Activated CD4-positive, alpha-beta T cell treated with anti-CD3 and anti-CD28 coated beads for 1 hour (primary cell): Measurements from ENCODE around the gene MACO1.

Experiments used
- DNase-seq: peaks from one replicate; pipeline ENCODE4 v3.0.0-alpha.2; 2020

MACO1 gene

GRCh38 chr1:25544243-25544764 is 113.6 kb downstream of the MACO1 start:
- no peak for DNase-seq

DNA sequence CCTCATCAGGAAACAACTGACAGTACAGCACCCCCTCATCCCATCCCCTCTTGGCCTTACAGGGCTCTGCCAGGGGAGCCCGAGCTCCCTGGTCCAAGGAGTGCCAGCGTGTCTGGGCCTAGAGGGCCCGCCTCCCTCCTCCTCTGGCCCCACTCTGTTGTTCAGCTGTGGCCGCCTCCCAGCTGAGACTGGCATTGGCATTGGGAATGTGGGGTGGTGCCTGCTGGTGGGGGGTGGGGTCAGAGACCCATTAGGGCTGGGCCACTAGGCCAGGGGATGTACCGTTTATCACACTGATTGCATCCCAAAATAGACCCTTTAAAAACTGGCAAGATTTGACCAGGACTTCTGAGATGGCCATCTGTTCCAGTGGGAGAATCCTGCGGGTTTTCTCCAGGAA is 114.1 kb downstream of the MACO1 start:
- no peak for DNase-seq

DNA sequence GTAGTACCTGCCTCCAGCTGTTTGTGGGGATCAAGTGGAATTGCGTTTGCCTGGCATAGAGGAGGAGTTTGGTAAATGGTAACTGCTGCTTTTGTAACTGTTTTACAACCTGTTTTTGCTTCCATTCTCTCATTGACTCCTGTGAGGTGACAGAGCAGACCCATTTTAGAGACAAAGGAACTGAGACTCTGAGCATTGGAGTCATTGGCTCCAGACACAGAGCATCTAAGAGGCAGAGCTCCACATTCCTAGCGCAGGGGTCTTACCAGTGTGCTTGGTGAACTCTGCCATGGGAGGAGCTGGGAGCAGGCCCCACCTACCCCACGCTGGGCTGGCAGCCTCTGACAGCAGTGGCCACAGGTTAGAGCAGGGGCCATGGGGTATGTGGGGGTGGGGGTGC is 115.1 kb downstream of the MACO1 start:
- DNase-seq: no peak

DNA sequence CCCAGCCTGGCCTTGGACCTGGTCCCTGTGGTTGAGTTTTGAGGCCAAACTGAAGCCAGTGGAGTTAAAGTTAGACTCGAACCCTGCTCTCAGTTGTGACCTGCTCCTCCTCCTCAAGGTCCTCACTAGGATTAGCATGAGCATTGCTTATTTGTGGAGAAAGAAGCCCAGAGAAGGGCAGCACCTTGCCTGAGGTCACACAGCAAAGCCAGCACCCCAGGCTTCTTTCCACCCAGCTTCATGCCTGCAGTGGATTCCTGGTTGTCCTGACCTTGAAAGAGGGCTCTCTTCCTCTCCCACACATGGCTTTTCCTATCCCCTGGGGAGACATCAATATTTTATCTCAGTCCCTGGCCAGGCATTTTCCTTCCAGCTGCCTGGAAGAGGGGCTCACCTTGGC is 115.5 kb downstream of the MACO1 start:
- DNase-seq: no peak

GRCh38 chr1:25548601-25549000 is 117.9 kb downstream of the MACO1 start:
- DNase-seq: no peak

DNA sequence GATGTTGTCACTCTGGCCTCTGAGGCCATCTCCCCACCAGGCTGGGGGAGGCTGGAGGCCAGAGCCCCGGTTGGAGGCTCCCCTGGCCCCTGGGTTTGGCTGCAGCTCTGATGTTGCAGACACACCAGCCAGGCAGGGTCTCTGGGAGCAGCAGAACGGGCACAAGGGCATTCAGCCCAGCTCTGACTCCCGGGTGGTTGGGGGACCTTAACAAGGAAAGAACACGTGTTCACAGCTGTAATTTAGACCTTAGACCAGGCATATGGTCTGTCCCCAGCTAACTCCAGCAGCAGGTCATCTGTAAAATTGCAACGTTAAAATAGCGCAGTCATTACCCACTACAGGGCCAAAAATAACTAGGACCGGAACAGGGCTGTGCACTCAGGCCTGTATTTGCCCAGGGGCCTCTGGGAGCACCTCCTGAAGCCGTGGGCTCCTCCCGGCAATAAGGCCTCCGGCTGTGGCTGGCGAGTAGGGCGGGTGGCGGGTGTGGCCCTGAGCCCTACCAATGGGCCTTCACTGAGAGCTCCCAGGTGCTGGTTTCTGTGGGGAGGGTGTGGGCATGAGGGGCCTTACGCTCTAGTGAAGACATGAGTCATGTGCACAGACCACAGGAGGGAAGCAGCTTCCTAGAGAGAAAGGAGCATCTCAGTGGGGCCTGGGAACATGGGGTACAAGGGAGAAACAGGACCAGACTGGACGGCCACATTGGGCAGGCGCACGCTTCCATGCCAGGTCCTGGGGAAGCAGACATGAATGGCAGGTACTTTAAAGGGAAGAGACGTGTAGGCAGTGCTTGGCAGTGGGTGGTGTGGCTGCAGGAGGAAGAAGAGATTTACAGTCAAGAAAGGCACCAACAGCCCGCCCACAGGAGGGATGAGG is 118.8 kb downstream of the MACO1 start:
- peak; percentile 63 for DNase-seq
